ENCODE measurements around the gene NBAS. TPM values are rescaled to one million over a fixed set of nuclear protein-coding genes. Genes with fewer than 3 reads are reported as not detected.

Gene NBAS
- total and polyA plus RNA-seq, 2 donors (not counting 3 experiments of a cell fraction or from before 2014, with no cell fraction given) = 29.4 to 43.0 TPM

GRCh38 chr2:15432642-15433256 lies 128.4 kb downstream of the NBAS start:
- no TSS peak for BruUV-seq (replicated peaks)
- POLR2A ChIA-PET = no interaction called here

More at GRCh38 chr2:15432642-15433256, 128.4 kb downstream of the NBAS start:
- intact Hi-C loops (cut with micrococcal nuclease) = loop anchor here (5.0 kb wide), 1 partner anchor 145 kb away; no protein-coding TSS in a partner anchor
- Histone ChIP-seq H3K9me1 (replicated peaks; ENCODE audit: control insufficient read depth, extremely low read depth, insufficient read depth, low read length) (no peaks in the 10 kb centered on the region), H3K4me2 (ENCODE audit: insufficient read depth, low read length) (no peak overlapping the region), H4K20me1 (replicated peaks; ENCODE audit: control insufficient read depth, extremely low read depth, insufficient read depth, low read length) (no peaks in the 10 kb centered on the region), H3K9ac (replicated peaks; ENCODE audit: extremely low read depth, insufficient read depth, low read length) (no peak overlapping the region), H3K27ac (ENCODE audit: insufficient read depth, low read depth, low read length) (no peak overlapping the region), H3K9me3 (replicated peaks; ENCODE audit: control insufficient read depth, insufficient read depth, low read length) (no peaks in the 10 kb centered on the region), H3K36me3 (ENCODE audit: control insufficient read depth in 2 of 2, extremely low read depth in 1 of 2, insufficient read depth in 2 of 2, low read length in 2 of 2) (no peaks in the 10 kb centered on the region), H3K27me3 (ENCODE audit: control insufficient read depth in 2 of 2, insufficient read depth in 2 of 2, low read length in 2 of 2) (no peaks in the 10 kb centered on the region), H3K4me3 (replicated peaks in 1 of 3; ENCODE audit: insufficient read depth in 1 of 3, low read depth in 1 of 3, low read length in 3 of 3) (no peak overlapping the region), H2AFZ (ENCODE audit: low read depth, low read length) (no peak overlapping the region), H3K79me2 (ENCODE audit: control insufficient read depth, insufficient read depth, low read length) (no peaks in the 10 kb centered on the region), H3K4me1 (ENCODE audit: control insufficient read depth, extremely low read depth, insufficient read depth, low read length) (no peaks in the 10 kb centered on the region)
- CTCF ChIA-PET = interaction anchor here (1.0 kb wide), 1 partner anchor 145 kb away, joined by 4 read pairs; no protein-coding TSS in a partner anchor
- dilution Hi-C loops (cut with MboI; ENCODE audit: extremely low pct_ligation_motif_present, low sequenced_read_pairs) = no loop called here
- no peak for FAIRE-seq
- no peak for DNase-seq (ENCODE audit: low read depth, low spot score)
- TF ChIP-seq CTCF (IDR thresholded peaks at IDR 0.05; ENCODE audit: extremely low read depth in 1 of 2, insufficient read depth in 1 of 2, low read depth in 1 of 2, low read length in 2 of 2) = no peak
- no peak for TF ChIP-seq GATA2 (IDR thresholded peaks at IDR 0.05; ENCODE audit: insufficient read depth, insufficient read length, low read depth, low read length)
- TF ChIP-seq EZH2 (IDR thresholded peaks at IDR 0.05; ENCODE audit: borderline replicate concordance, low read depth, low read length, severe bottlenecking) = no peak
- TF ChIP-seq POLR2A (IDR thresholded peaks at IDR 0.05; ENCODE audit: low read depth, low read length) = no peak
- TF ChIP-seq POLR2AphosphoS5 (IDR thresholded peaks at IDR 0.05; ENCODE audit: insufficient read depth, low read depth, low read length) = no peak
- no peak for TF ChIP-seq JUN (IDR thresholded peaks at IDR 0.05; ENCODE audit: borderline replicate concordance, insufficient read depth, insufficient read length, low read depth)
- TF ChIP-seq FOS (IDR thresholded peaks at IDR 0.05; ENCODE audit: borderline replicate concordance, insufficient read depth, low read length) = no peak
- no peak for TF ChIP-seq MAX (IDR thresholded peaks at IDR 0.05; ENCODE audit: insufficient read depth, insufficient read length)
- no peak for TF ChIP-seq MYC (IDR thresholded peaks at IDR 0.05; ENCODE audit: low read depth, low read length)

Measured in endothelial cell of umbilical vein (primary cell).